ENCODE data around the gene PRMT3.

GRCh38 chr11:20443596-20443995 is 56.1 kb downstream of the PRMT3 start:
- TF ChIP-seq SUZ12 (IDR thresholded peaks at IDR 0.05; ENCODE audit: extremely low read depth, insufficient read depth, insufficient read length) (no peak), ZNF274 (IDR thresholded peaks at IDR 0.05; ENCODE audit: low read depth, low read length) (no peak)

Measured in NT2/D1 (cell line).